HG03565 (cell line): ENCODE measurements around the gene UFSP1.

Source experiments
- ATAC-seq: cut with Tn5 transposase; IDR thresholded peaks from one replicate; pipeline ENCODE4 v1.9.1; 2021; ENCODE audit warnings: mild to moderate bottlenecking, moderate library complexity; ENCODE audit not compliant: unreplicated experiment

The UFSP1 gene

DNA sequence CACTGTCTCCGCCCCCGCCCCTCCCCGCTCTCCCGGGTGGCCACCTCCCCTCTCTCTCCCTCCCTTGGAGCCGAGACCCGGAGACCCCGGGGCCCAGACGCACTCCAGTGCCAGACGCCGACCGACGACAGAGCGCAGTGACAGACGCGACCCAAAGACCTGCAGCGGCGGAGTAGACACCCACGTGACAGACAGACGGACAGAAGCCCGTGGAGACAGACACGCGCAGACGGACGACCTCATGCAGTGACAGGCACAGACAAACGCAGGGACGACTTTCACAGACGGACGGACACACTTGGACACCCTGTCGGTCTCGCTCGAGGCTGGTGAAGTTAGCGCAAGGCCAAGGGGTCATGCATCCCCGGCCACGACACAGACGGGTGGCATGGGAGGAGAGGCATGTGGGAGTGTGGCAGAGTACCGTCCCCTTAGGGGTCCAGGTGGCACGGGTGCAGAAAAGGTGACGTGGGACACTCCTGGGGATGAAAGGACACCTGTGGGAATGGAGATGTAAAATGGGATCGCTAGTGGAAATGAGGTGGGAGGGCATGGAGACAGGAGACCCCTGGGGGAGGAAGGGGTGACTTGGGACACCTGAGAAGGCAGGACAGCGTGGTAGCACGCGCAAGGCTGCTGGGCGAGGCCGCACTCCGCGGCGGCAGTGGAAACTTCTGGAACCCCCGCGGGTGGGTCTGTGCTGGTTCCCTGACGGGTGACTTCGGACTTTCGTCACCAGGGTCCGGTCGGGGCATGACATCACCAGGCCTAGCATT lies 6.6 kb upstream of the UFSP1 start:
- no peak for ATAC-seq

DNA sequence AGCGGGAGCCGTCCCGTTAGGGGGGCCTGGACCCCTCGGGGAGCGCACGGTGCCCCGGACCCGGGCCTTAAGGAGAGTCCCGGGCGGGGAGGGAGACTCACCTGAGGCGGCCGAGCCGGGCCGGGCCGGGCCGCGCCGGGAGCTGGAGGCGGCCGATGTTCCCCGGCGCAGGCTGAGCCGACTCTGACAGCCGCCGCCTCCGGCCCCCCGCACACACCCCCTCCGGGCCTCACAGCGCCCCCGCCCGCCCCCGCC lies 6.1 kb upstream of the UFSP1 start, which contains the start of gene ACHE:
Gene ACHE, minus strand, starts transcription at position 188 of the 255 bp plus-strand sequence. CDS start 1,656 bp downstream, outside the sequence.
- ATAC-seq, result no peak

DNA sequence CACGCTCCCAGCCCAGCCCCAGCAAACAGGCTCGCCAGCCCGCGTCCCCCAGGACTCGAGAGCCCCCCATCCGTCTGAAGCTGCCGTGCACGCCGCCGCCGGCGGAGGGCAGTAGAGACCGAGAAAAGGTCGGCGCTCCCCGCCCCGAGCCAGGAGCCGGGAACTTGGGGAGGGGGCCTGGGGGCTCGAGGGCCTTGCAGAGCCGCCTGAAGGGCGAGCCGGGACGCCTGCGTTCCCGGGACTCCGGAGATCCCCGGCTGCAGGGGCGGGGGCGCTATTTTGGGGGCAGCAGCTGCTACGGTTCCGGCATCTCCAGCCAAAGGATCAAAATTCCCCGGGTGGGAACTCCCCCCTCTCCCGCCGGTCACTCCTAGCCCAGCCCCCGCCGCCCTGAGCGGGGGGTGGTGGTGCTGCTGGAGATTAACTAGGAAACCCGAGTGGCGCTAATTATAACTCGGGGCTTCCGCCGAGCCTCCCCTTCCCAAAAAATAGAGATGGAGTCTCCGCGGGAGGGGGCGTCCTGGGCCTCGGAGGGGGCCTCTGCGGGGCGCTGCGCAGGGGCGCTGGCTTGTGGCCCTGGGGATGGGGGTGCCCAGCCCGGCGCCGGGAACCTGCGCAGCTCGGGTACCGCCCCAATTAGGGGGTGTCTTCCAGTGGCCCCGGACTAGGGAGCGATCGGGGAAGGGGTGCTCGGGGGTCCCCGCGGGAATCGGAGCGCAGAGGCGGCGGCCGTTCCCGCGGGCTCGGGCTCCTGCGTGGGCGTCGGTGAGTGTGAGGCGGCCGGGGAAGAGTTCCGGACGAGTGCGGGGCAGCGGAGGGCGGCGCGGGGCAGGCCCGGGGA lies 5.6 kb upstream of the UFSP1 start:
- ATAC-seq, result no peak

DNA sequence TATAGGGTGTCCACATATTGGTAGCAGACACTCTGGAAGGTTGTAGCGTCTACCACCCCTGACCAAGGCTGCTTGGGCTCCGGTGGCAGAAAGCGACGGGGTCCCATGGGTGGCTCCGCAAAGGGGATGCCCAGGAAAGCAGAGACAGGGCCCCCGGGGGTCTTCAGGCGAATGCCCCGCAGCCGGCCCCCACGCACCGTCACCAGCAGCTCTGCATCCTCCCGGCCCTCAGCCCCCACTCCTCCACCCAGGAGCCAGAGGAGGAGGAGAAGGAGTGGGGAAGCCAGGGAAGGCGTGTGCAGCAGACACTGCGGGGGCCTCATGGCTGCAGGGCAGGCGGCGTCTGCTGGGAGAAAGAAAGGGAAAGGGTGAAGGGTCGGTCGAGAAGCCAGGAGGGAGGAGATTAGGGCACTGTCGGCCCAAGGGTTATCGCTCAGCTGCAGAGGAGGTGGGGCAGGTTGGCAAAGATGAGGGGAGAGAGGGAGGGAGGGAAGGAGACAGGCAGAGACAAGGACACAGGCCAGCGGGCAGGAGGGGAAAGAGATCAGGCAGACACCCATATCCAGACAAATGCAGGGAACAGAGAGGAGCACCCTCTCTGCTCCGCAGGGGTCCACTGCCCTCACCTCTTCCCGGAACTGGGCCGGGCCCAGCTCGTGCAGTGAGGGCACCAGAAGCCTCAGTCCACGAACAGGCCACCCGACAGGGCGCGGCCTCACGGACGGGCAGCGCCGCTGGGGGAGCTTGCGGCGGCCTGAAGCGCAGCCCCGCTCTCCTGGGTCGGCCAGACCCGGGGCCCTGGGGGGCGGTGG lies 4.6 kb upstream of the UFSP1 start:
- no peak for ATAC-seq

DNA sequence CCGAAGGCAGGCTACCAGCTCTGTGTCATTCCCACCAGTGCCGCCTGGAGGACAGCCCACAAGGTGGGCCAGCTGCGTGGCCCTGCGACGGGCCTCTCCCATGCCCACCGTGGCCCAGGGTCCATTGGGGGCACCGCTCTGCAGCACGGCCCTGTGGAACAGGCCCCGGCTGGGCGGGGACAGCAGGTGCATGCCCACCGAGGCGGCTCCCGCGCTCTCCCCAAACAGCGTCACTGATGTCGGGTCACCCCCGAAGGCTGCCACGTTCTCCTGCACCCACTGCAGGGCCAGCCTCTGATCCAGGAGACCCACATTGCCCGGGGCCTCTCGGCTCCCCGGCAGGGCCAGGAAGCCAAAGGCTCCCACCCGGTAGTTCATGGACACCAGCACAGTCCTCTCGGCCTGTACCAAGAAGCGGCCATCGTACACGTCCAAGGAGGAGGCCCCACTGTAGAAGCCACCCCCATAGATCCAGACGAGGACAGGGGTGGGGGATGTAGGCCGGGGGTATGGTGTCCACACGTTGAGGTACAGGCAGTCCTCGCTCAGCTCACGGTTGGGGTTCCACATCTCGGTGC lies 3.9 kb upstream of the UFSP1 start:
- no peak for ATAC-seq

DNA sequence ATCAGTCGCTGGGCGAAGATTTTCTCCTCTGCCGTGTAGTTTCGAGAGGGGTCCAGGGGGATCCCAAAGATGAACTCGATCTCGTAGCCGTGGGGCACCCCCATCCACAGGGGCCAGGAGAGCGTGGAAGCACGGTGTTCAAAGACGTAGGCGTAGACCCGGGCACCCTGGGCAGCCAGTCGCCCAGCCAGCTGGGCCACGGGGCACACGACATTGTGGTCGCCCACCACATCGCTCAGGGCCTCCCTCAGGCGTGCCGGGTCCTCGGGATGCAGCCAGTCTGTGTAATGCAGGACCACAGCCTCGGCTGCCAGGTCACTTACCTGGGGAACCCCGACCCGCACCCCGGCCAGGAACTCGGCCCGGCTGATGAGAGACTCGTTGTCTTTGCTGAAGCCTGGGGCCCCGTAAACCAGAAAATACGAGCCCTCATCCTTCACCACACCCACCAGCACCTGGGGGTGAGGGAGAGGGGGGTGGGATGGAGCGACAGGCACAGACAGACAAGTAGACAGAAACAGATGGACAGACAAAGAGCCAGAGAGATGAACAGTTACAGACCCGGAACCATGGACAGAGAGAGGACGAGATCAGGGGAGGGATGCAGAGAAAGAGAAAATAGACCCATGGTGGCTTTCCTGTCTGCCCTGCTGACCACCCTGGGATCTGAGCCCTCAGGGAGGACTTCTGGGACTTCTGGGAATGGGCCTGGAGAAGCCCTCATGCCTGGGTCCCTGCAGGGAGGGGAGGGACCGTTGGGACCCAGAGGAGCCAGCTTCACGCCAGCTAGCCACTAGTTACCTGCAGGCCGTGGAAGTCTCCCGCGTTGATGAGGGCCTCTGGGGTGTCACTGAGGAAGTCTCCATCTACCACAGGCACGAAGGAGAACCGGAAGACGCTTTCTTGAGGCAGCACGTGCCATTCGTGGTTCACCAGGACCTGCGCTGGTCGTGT lies 3.1 kb upstream of the UFSP1 start:
- ATAC-seq, result no peak

DNA sequence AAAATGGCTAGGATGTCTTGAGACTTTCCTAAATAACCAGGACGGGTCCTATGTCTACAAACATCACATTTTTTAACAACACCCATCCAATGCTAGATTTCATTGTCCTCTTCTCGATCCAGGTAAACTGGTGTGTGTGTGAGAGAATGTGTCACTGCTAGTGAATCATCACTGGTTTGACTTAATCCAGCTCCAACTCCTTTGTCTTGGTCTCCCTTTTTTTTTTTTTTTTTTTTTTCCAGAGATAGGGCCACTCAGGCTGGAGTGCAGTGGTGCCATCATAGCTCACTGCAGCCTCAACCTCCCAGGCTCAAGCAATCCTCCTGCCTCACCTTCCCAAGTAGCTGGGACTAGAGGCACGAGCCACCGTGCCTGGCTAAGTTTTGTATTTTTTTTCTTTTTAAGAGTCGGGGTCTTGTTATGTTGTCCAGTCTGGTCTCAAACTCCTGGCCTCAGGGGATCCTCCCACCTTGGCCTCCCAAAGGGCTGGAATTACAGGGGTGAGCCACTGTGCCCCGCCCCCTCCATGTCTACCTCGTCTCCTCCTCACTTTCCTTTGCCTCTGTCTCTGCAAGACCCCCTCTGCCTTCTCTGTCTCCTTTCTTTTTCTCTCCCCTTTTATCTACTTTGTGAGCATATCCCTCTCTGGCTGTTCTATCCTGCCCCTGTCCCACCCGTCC lies 2.2 kb upstream of the UFSP1 start:
- no peak for ATAC-seq

DNA sequence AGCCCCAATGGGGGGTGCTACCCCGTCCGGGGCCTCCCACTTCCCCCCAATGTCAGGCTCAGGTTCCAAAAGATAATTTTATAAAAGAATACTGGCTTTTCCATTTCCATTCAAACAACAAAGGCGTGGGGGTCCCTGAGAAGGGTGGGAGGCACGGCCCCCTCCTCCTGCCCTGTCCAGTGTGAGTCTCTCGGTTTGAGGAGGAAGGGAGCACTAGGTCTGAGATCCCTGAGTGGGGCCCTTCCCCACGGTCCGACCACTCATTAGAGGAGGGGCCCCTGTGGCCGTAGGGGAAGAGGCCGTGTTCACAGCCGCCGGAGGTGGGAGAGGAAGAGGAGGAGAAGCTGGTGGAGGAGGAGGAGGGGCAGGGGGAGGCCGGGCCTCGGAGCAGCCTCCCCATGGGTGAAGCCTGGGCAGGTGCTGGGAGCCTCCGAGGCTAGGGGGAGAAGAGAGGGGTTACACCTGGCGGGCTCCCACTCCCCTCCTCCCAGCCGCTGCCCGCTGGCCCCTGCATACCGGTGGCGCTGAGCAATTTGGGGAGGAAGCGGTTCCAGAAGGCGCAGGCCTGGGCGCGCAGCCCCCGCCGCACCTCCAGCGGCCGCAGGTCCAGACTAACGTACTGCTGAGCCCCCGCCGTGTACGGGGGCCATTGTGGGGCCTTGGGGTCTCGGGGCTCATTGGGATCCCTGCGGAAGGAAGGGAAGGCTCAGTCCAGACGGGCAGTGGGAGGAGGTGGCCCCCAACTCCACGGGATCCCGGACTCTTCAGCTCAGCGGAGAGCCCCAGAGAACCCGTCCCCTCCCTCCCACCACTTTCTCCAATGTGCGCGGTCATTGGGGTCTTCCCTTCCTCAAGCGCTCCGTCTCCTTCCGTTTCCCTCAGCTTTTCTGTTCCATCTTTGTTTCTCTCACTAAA lies 1.4 kb upstream of the UFSP1 start:
- no peak for ATAC-seq

DNA sequence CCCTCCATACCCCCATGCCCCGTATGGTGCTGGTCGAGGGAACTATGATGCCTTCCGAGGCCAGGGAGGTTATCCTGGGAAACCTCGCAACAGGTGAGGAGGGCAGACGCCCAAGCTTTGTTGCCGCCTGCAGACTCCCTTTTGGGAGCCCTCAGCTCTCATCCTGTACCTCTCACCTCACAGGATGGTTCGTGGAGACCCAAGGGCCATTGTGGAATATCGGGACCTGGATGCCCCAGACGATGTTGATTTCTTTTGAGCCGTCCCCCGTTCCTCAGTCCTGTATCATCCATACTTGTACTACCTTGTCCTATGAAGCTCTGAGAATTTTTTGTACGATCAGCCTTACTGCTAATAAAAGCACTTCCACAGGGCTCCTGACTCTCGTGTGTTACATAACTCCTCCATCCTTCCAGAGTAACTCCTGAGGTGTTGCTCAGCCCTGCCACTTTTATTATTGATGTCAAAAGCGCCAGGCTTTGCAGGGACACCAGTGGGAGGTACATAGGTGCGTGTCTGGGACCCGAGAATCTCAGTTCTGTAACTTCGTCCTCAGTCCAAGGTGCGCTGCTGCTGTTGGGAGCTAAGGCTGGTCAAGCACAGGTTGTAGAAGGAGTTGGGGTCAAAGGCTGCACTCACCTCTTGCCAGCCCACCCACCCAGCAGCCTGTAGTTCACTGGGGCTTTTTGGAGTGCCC lies 1.1 kb downstream of the UFSP1 start:
- ATAC-seq, result no peak

DNA sequence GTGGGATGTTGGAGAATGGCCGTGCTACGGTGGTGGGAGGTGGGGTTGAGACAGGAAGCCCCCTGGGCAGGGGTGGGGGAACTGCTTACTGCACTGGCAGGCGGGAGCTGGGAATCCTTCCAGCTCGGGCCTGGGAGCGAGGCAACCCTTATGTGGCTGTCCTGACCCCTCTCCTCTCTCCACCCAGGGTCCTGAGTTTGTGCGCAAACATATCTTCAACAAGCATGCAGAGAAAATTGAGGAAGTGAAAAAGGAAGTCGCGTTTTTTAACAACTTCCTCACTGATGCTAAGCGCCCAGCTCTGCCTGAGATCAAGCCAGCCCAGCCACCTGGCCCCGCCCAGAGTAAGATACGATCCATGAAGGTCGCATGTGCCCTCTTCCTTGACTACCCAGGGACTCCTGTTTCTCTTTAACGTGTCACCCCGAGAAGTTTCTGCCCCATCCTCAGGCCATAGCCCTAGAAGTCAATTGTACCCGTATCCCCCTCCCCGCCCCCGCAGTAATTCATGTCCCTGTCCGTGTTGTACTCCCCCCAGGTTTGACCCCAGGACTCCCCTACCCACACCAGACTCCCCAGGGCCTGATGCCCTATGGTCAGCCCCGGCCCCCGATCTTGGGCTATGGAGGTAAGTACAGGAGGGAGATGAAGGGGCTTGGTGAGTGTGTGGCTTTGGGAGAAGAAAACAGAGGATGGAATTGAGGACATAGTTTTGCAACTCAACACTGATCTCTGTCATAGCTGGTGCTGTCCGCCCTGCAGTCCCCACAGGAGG lies 1.8 kb downstream of the UFSP1 start:
- peak; percentile 31 for ATAC-seq

DNA sequence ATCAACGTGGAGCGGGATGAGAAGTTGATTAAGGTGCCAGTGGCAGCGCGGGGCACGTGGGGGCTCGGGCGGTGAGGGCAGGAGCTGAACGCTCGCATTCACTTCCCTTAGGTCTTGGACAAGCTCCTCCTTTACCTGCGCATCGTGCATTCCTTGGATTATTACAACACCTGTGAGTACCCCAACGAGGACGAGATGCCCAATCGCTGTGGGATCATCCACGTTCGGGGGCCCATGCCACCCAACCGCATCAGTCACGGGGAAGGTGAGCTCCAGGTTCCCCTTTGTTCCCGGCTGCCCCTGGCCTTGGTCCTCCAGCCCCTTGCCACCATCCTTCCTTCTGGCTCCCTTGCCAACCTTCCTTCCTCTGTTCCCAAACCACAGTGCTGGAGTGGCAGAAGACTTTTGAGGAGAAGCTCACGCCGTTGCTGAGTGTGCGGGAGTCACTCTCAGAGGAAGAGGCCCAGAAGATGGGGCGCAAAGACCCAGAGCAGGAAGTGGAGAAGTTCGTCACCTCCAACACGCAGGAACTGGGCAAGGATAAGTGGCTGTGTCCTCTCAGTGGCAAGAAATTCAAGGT lies 2.5 kb downstream of the UFSP1 start:
- ATAC-seq, result no peak

DNA sequence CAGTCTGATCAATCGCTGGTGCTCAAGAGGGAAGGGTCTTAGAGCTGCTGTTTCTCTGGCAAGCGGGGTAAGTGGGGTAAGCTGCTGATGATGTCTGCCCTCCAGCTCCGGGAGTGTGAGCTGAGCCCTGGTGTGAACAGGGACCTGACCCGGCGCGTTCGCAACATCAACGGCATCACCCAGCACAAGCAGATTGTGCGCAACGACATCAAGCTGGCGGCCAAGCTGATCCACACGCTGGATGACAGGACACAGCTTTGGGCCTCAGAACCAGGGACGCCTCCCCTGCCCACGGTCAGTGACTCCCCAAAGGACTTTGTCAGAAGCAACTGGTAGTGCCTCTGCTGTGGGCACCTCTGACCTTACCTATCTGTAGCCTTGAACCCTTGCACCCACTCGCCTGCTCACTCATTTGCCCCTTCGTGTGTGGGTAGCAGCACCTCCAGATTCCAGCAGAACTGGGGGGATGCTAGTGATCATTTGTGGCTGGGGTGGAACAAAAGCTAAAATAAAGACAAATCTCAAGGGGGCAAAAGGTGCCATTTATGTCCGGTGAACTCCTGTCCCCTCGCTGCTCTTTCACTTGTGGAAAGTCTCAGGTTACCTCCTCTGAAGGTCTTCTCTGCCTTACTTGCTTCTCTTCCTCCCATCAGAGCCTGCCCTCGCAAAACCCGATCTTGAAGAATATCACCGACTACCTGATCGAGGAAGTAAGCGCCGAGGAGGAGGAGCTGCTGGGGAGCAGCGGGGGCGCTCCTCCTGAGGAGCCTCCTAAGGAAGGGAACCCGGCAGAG lies 3.2 kb downstream of the UFSP1 start:
- ATAC-seq, result no peak

DNA sequence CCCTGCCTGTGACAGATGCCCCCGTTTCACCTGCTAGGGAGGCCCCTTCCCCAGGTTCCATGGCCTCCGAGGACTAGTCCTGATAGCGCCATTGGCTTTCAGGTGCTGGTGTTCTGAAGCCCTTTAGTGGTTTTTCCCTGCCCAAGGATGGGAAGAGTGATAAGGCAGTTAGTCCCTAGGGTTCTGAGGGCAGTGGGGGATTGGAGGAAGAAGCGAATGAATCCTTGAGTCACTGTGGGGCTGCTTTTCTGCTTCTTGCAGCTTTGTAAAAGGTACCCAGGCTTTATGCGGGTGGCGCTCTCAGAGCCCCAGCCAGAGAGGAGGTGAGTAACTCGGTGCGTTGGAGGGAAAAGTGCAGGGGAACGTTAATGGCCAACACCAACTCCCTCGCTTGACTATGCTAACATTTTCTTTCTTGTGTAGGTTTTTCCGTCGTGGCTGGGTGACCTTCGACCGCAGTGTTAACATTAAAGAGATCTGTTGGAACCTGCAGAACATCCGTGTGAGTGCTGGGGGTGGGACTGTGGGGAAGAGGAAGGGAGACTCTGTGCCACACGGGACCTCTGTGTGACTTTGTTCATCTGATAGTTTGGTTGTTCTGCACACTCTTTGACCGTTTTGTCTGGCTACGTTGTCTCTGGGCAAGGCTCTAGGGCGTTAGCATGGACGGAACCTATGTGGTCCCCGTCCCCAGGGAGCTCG lies 3.9 kb downstream of the UFSP1 start:
- ATAC-seq, result no peak

DNA sequence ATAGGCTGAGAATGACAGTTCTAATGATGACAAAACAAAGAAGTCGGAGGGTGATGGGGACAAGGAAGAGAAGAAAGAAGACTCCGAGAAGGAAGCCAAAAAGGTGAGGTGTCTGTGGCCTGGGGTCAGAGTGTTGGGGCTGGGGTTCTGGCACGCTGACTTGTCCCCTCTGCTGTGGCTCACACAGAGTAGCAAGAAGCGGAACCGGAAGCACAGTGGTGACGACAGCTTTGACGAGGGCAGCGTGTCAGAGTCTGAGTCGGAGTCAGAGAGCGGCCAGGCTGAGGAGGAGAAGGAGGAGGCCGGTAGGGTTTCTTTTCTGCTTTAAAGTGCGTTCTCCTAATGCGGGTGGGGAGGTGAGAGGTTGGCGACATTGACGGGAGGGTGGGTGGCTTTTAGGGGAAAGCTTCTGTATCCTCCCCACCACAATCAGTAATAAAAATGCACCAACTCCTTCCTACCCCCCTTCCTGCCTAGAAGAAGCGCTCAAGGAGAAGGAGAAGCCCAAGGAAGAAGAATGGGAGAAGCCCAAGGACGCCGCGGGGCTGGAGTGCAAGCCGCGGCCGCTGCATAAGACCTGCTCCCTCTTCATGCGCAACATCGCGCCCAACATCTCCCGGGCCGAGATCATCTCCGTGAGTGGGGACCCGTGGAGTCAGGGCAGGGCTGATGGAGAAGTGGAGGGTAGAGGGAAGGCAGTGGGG lies 4.6 kb downstream of the UFSP1 start:
- no peak for ATAC-seq
